ENCODE results near the gene AQP2. TPM values are rescaled to one million over a fixed set of nuclear protein-coding genes. Genes with fewer than 3 reads are reported as not detected.

The AQP2 gene
- polyA plus RNA-seq, 1 donor = 0.01 TPM

GRCh38 chr12:49963976-49964815 is 13.7 kb downstream of the AQP2 start:
- no CpG with 5 or more reads among the region's 17 CpGs for WGBS (ENCODE audit: insufficient coverage, low lambda C conversion rate)
- H3K36me3 ChIP-seq (ENCODE audit: control insufficient read depth, insufficient read depth, low read length) = no peaks in the 10 kb centered on the region
- H3K27ac ChIP-seq (ENCODE audit: low read length) = no peak overlapping the region
- DNase-seq = no peak
- H3K4me1 ChIP-seq (ENCODE audit: control insufficient read depth, insufficient read depth, low read length) = peaks cover 7% of the 10 kb centered on the region
- H3K27me3 ChIP-seq (ENCODE audit: control insufficient read depth, insufficient read depth, low read length) = peaks cover 86% of the 10 kb centered on the region
- H3K4me3 ChIP-seq (ENCODE audit: low read length) = no peak overlapping the region
- H3K9me3 ChIP-seq (ENCODE audit: control insufficient read depth, low read depth, low read length) = no peaks in the 10 kb centered on the region

GRCh38 chr12:49964849-49965624 is 14.5 kb downstream of the AQP2 start:
- no CpG with 5 or more reads among the region's 13 CpGs for WGBS (ENCODE audit: insufficient coverage, low lambda C conversion rate)
- Histone ChIP-seq H3K27me3 (ENCODE audit: control insufficient read depth, insufficient read depth, low read length) (peaks cover 79% of the 10 kb centered on the region), H3K9me3 (ENCODE audit: control insufficient read depth, low read depth, low read length) (no peaks in the 10 kb centered on the region), H3K4me1 (ENCODE audit: control insufficient read depth, insufficient read depth, low read length) (peaks cover 7% of the 10 kb centered on the region), H3K27ac (ENCODE audit: low read length) (no peak overlapping the region), H3K36me3 (ENCODE audit: control insufficient read depth, insufficient read depth, low read length) (no peaks in the 10 kb centered on the region), H3K4me3 (ENCODE audit: low read length) (no peak overlapping the region)
- DNase-seq = no peak

- H3K27me3 ChIP-seq (ENCODE audit: control insufficient read depth, insufficient read depth, low read length) = peaks cover 78% of the 10 kb centered on the region
Measured at GRCh38 chr12:49965836-49966235, 15.3 kb downstream of the AQP2 start.

GRCh38 chr12:49966511-49967041 is 16.0 kb downstream of the AQP2 start:
- H3K27me3 ChIP-seq (ENCODE audit: control insufficient read depth, insufficient read depth, low read length) = peaks cover 74% of the 10 kb centered on the region
- no peak overlapping the region for H3K27ac ChIP-seq (ENCODE audit: low read length)
- no peaks in the 10 kb centered on the region for H3K9me3 ChIP-seq (ENCODE audit: control insufficient read depth, low read depth, low read length)
- no CpG with 5 or more reads among the region's 16 CpGs for WGBS (ENCODE audit: insufficient coverage, low lambda C conversion rate)
- peaks cover 7% of the 10 kb centered on the region for H3K4me1 ChIP-seq (ENCODE audit: control insufficient read depth, insufficient read depth, low read length)
- no peaks in the 10 kb centered on the region for H3K36me3 ChIP-seq (ENCODE audit: control insufficient read depth, insufficient read depth, low read length)
- no peak overlapping the region for H3K4me3 ChIP-seq (ENCODE audit: low read length)
- no peak for DNase-seq

More at GRCh38 chr12:49965836-49966235, 15.3 kb downstream of the AQP2 start:
- H3K27ac ChIP-seq (ENCODE audit: low read length) = no peak overlapping the region
- DNase-seq = no peak
- no peaks in the 10 kb centered on the region for H3K36me3 ChIP-seq (ENCODE audit: control insufficient read depth, insufficient read depth, low read length)
- H3K4me3 ChIP-seq (ENCODE audit: low read length) = no peak overlapping the region
- 60% methylated on average over 1 of the region's 6 CpGs for WGBS (ENCODE audit: insufficient coverage, low lambda C conversion rate)
- no peaks in the 10 kb centered on the region for H3K9me3 ChIP-seq (ENCODE audit: control insufficient read depth, low read depth, low read length)
- peaks cover 7% of the 10 kb centered on the region for H3K4me1 ChIP-seq (ENCODE audit: control insufficient read depth, insufficient read depth, low read length)

- Histone ChIP-seq H3K27me3 (ENCODE audit: control insufficient read depth, insufficient read depth, low read length) (peaks cover 70% of the 10 kb centered on the region), H3K9me3 (ENCODE audit: control insufficient read depth, low read depth, low read length) (no peaks in the 10 kb centered on the region), H3K27ac (ENCODE audit: low read length) (no peak overlapping the region), H3K4me3 (ENCODE audit: low read length) (peak overlapping the region; percentile 41), H3K36me3 (ENCODE audit: control insufficient read depth, insufficient read depth, low read length) (no peaks in the 10 kb centered on the region), H3K4me1 (ENCODE audit: control insufficient read depth, insufficient read depth, low read length) (peaks cover 7% of the 10 kb centered on the region)
- DNase-seq = peak; percentile 85 to 87
- no CpG with 5 or more reads among the region's 40 CpGs for WGBS (ENCODE audit: insufficient coverage, low lambda C conversion rate)
Measured at GRCh38 chr12:49967042-49967776, 16.7 kb downstream of the AQP2 start.

- Histone ChIP-seq H3K27ac (ENCODE audit: low read length) (no peak overlapping the region), H3K4me1 (ENCODE audit: control insufficient read depth, insufficient read depth, low read length) (peaks cover 7% of the 10 kb centered on the region), H3K4me3 (ENCODE audit: low read length) (peak overlapping the region; percentile 41), H3K36me3 (ENCODE audit: control insufficient read depth, insufficient read depth, low read length) (no peaks in the 10 kb centered on the region), H3K27me3 (ENCODE audit: control insufficient read depth, insufficient read depth, low read length) (peaks cover 66% of the 10 kb centered on the region), H3K9me3 (ENCODE audit: control insufficient read depth, low read depth, low read length) (no peaks in the 10 kb centered on the region)
- DNase-seq = no peak
- WGBS (ENCODE audit: insufficient coverage, low lambda C conversion rate) = no CpG with 5 or more reads among the region's 15 CpGs
Measured at GRCh38 chr12:49967777-49968250, 17.3 kb downstream of the AQP2 start.

- Histone ChIP-seq H3K36me3 (ENCODE audit: control insufficient read depth, insufficient read depth, low read length) (no peaks in the 10 kb centered on the region), H3K27ac (ENCODE audit: low read length) (no peak overlapping the region), H3K4me3 (ENCODE audit: low read length) (no peak overlapping the region), H3K4me1 (ENCODE audit: control insufficient read depth, insufficient read depth, low read length) (peaks cover 12% of the 10 kb centered on the region), H3K9me3 (ENCODE audit: control insufficient read depth, low read depth, low read length) (peaks cover 4% of the 10 kb centered on the region), H3K27me3 (ENCODE audit: control insufficient read depth, insufficient read depth, low read length) (peaks cover 59% of the 10 kb centered on the region)
- WGBS (ENCODE audit: insufficient coverage, low lambda C conversion rate) = no CpG with 5 or more reads among the region's 6 CpGs
- no peak for DNase-seq
Measured at GRCh38 chr12:49968471-49968870, 17.9 kb downstream of the AQP2 start.

- Histone ChIP-seq H3K9me3 (ENCODE audit: control insufficient read depth, low read depth, low read length) (peaks cover 4% of the 10 kb centered on the region), H3K4me3 (ENCODE audit: low read length) (no peak overlapping the region), H3K27me3 (ENCODE audit: control insufficient read depth, insufficient read depth, low read length) (peaks cover 54% of the 10 kb centered on the region), H3K4me1 (ENCODE audit: control insufficient read depth, insufficient read depth, low read length) (peaks cover 17% of the 10 kb centered on the region), H3K27ac (ENCODE audit: low read length) (no peak overlapping the region), H3K36me3 (ENCODE audit: control insufficient read depth, insufficient read depth, low read length) (no peaks in the 10 kb centered on the region)
- DNase-seq = no peak
- WGBS (ENCODE audit: insufficient coverage, low lambda C conversion rate) = no CpG with 5 or more reads among the region's 5 CpGs
Measured at GRCh38 chr12:49969027-49969426, 18.5 kb downstream of the AQP2 start.

GRCh38 chr12:49969651-49970429 is 19.3 kb downstream of the AQP2 start:
- Histone ChIP-seq H3K4me3 (ENCODE audit: low read length) (no peak overlapping the region), H3K27me3 (ENCODE audit: control insufficient read depth, insufficient read depth, low read length) (peaks cover 46% of the 10 kb centered on the region), H3K4me1 (ENCODE audit: control insufficient read depth, insufficient read depth, low read length) (peaks cover 24% of the 10 kb centered on the region), H3K36me3 (ENCODE audit: control insufficient read depth, insufficient read depth, low read length) (no peaks in the 10 kb centered on the region), H3K27ac (ENCODE audit: low read length) (no peak overlapping the region), H3K9me3 (ENCODE audit: control insufficient read depth, low read depth, low read length) (peaks cover 4% of the 10 kb centered on the region)
- WGBS (ENCODE audit: insufficient coverage, low lambda C conversion rate) = no CpG with 5 or more reads among the region's 12 CpGs
- no peak for DNase-seq
